GM12865 (cell line): Measurements from ENCODE around the gene TIPRL.

Experiments
- DNase-seq: peaks from one replicate; pipeline ENCODE4 v3.0.0; 2010; ENCODE audit warnings: low read depth
- H3K4me3 ChIP-seq: 2 replicates; pipeline ENCODE4 v1.5.1; 2011; ENCODE audit warnings: mild to moderate bottlenecking, low read depth, low read length, control low read depth
- CTCF ChIP-seq: IDR thresholded peaks from 2 replicates; pipeline ENCODE4 v1.5.1; 2011; ENCODE audit warnings: low read length, control low read depth, low read depth, inconsistent platforms; ENCODE audit not compliant: insufficient read depth; ENCODE audit errors: missing control alignments

TIPRL gene

GRCh38 chr1:168210312-168210711 lies 31.6 kb downstream of the TIPRL start:
- H3K4me3 ChIP-seq, result no peak overlapping the region
- TF ChIP-seq CTCF, result no peak
- DNase-seq, result no peak

- DNase-seq, result no peak
These were observed 34.6 kb downstream of the TIPRL start for GRCh38 chr1:168213349-168213748.

GRCh38 chr1:168216171-168216570 lies 37.4 kb downstream of the TIPRL start:
- no peak for TF ChIP-seq CTCF
- H3K4me3 ChIP-seq, result no peak overlapping the region
- DNase-seq, result no peak

More at GRCh38 chr1:168213349-168213748, 34.6 kb downstream of the TIPRL start:
- no peak for TF ChIP-seq CTCF
- H3K4me3 ChIP-seq, result no peak overlapping the region

GRCh38 chr1:168217664-168218063 lies 38.9 kb downstream of the TIPRL start:
- no peak for DNase-seq
- no peak overlapping the region for H3K4me3 ChIP-seq
- TF ChIP-seq CTCF, result no peak

GRCh38 chr1:168218658-168219057 lies 39.9 kb downstream of the TIPRL start:
- no peak for TF ChIP-seq CTCF
- no peak overlapping the region for H3K4me3 ChIP-seq
- DNase-seq, result no peak

- TF ChIP-seq CTCF, result no peak
- no peak overlapping the region for H3K4me3 ChIP-seq
- DNase-seq, result no peak
These were observed 41.7 kb downstream of the TIPRL start for GRCh38 chr1:168220470-168220871.

- DNase-seq, result no peak
- no peak for TF ChIP-seq CTCF
- no peak overlapping the region for H3K4me3 ChIP-seq
These were observed 42.5 kb downstream of the TIPRL start for GRCh38 chr1:168221275-168221674.
